CD14-positive monocyte (primary cell): ENCODE data around the gene CABLES2. TPM values are rescaled to one million over a fixed set of nuclear protein-coding genes. Genes with fewer than 3 reads are reported as not detected.

Source experiments
- DNase-seq, 3 donors: peaks; one replicate each; pipeline ENCODE4 v3.0.0-alpha.2; 2011 to 2022
- H2AFZ ChIP-seq: 2 replicates; pipeline ENCODE4 v1.6.0; 2012; ENCODE audit warnings: mild to moderate bottlenecking, low read depth, low read length, inconsistent platforms; ENCODE audit not compliant: insufficient read depth, poor library complexity, severe bottlenecking
- H3K27ac ChIP-seq, 2 donors: 1 replicate in 1 of 2; 2 replicates in 1 of 2; pipeline ENCODE4 v1.5.1; 2012 to 2013; ENCODE audit warnings: low read length in 2 of 2, control low read depth in 1 of 2, inconsistent platforms in 1 of 2, low read depth in 1 of 2, mild to moderate bottlenecking in 1 of 2
- H3K27me3 ChIP-seq, 2 donors: one replicate each; pipeline versions ENCODE4 v1.6.0 to v1.6.1; 2011 to 2013; ENCODE audit warnings: low read length in 2 of 2; ENCODE audit not compliant: control insufficient read depth in 2 of 2, insufficient read depth in 2 of 2
- H3K36me3 ChIP-seq, 2 donors: replicated peaks in 1 of 2; 1 replicate in 1 of 2; 2 replicates in 1 of 2; pipeline versions ENCODE4 v1.5.1 to v1.6.1; 2012 to 2013; ENCODE audit warnings: low read length in 2 of 2, control low read depth in 1 of 2, inconsistent platforms in 1 of 2, mild to moderate bottlenecking in 1 of 2; ENCODE audit not compliant: insufficient read depth in 2 of 2, control insufficient read depth in 1 of 2
- H3K4me1 ChIP-seq, 2 donors: 1 replicate in 1 of 2; 2 replicates in 1 of 2; pipeline versions ENCODE4 v1.5.1 to v1.6.1; 2012 to 2013; ENCODE audit warnings: low read length in 2 of 2, control low read depth in 1 of 2, inconsistent platforms in 1 of 2, mild to moderate bottlenecking in 1 of 2, moderate library complexity in 1 of 2; ENCODE audit not compliant: insufficient read depth in 2 of 2, control insufficient read depth in 1 of 2
- H3K4me2 ChIP-seq: replicated peaks from 2 replicates; pipeline ENCODE3; 2012; ENCODE audit warnings: low read length, moderate library complexity, mild to moderate bottlenecking; ENCODE audit not compliant: poor library complexity, severe bottlenecking; ENCODE audit errors: extremely low read depth
- H3K4me3 ChIP-seq, 3 experiments: fragments of 200-600 bp in 1 of 3; sonication (generic) in 1 of 3; replicated peaks in 1 of 3; 1 replicate in 2 of 3; 2 replicates in 1 of 3; pipeline ENCODE4 v1.5.1; 2011 to 2013; ENCODE audit warnings: low read length in 3 of 3, mild to moderate bottlenecking in 3 of 3, control low read depth in 2 of 3, low read depth in 2 of 3, inconsistent platforms in 1 of 3, moderate library complexity in 1 of 3
- H3K79me2 ChIP-seq: 2 replicates; pipeline ENCODE4 v1.6.0; 2012; ENCODE audit warnings: mild to moderate bottlenecking, control low read depth, inconsistent platforms, low read length, moderate library complexity; ENCODE audit not compliant: insufficient read depth
- H3K9ac ChIP-seq: 2 replicates; pipeline ENCODE4 v1.6.0; 2017; ENCODE audit warnings: low read length, mild to moderate bottlenecking; ENCODE audit not compliant: insufficient read depth, poor library complexity, severe bottlenecking
- H3K9me3 ChIP-seq, 2 donors: replicated peaks in 1 of 2; 1 replicate in 1 of 2; 2 replicates in 1 of 2; pipeline versions ENCODE4 v1.5.1 to v1.6.1; 2012 to 2013; ENCODE audit warnings: low read length in 2 of 2, control low read depth in 1 of 2; ENCODE audit not compliant: control insufficient read depth in 1 of 2, insufficient read depth in 1 of 2
- H4K20me1 ChIP-seq: 2 replicates; pipeline ENCODE4 v1.6.0; 2012; ENCODE audit warnings: mild to moderate bottlenecking, low read length, control low read depth, moderate library complexity; ENCODE audit not compliant: insufficient read depth
- H3K27ac Mint-ChIP-seq, 7 donors: one replicate each; pipeline ENCODE4 v1.8.0; 2020; ENCODE audit warnings: mild to moderate bottlenecking in 7 of 7, mixed read lengths in 7 of 7, moderate library complexity in 6 of 7, inconsistent platforms in 2 of 7
- H3K27me3 Mint-ChIP-seq, 3 donors: one replicate each; pipeline ENCODE4 v1.8.0; 2021 to 2022; ENCODE audit warnings: low read depth in 3 of 3, mild to moderate bottlenecking in 3 of 3, mixed read lengths in 3 of 3, moderate library complexity in 3 of 3, inconsistent platforms in 1 of 3
- H3K36me3 Mint-ChIP-seq, 2 donors: one replicate each; pipeline ENCODE4 v1.8.0; 2020; ENCODE audit warnings: mixed read lengths in 2 of 2, inconsistent platforms in 1 of 2, mild to moderate bottlenecking in 1 of 2
- H3K4me1 Mint-ChIP-seq: one replicate; pipeline ENCODE4 v1.8.0; 2020; ENCODE audit warnings: mild to moderate bottlenecking, mixed read lengths
- H3K4me3 Mint-ChIP-seq, 2 donors: one replicate each; pipeline ENCODE4 v1.8.0; 2020; ENCODE audit warnings: mild to moderate bottlenecking in 2 of 2, mixed read lengths in 2 of 2, moderate library complexity in 1 of 2
- H3K9me3 Mint-ChIP-seq, 7 donors: one replicate each; pipeline ENCODE4 v1.8.0; 2020 to 2022; ENCODE audit warnings: mixed read lengths in 7 of 7, mild to moderate bottlenecking in 6 of 7, moderate library complexity in 6 of 7, inconsistent platforms in 2 of 7
- WGBS: methylation state at CpG from one replicate; pipeline ENCODE4 v1.1.5; 2013; ENCODE audit warnings: missing lambda C conversion rate; ENCODE audit not compliant: insufficient coverage; 5-methylcytosine and 5-hydroxymethylcytosine counted together
- intact Hi-C, 2 donors: fragments of 100-400 bp; cut with micrococcal nuclease; formaldehyde crosslinking; loops; one replicate each; pipeline versions ENCODE4 v1.15.0 to v1.15.1; 2023
- polyA plus RNA-seq, 3 donors: library from polyadenylated mRNA; depleted of rRNA in 1 of 3; unstranded in 2 of 3; stranded (reverse) in 1 of 3; fragments of 300-500 nt in 2 of 3; fragments of >200 nt in 1 of 3; fragmentation: Illumina TruSeq in 2 of 3; gene quantifications; 1 replicate in 2 of 3; 2 replicates in 1 of 3; pipeline ENCODE4 v1.2.3, GENCODE V29; 2012 to 2021
- TF ChIP-seq, protein P1 (sequence below): fragments of 200-600 bp; IDR thresholded peaks from one replicate; pipeline ENCODE4 v1.8.0; 2022; ENCODE audit warnings: antibody characterized with exemption, mild to moderate bottlenecking

Gene CABLES2
- polyA plus RNA-seq, 3 donors = 0.60 to 4.0 (median 0.61) TPM

DNA sequence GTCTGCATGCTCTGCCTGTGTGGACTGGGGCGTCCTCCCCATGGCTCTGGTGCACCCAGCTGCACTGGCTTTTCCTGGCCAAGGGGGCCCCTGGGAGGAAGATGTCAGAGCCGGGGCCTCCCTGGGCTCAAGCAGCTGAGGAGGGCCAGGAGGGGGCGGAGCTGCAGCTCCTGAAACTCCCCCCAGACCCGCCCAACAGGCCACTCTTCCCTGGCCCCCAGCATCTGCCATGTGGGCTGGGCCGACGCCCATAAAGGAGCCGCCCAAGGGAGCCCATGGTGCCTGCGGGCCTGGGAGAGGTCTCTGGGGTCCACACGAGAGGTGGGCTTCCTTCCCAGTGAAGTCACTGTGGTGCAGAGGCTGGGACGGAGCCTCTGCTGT lies 16.2 kb upstream of the CABLES2 start:
- Histone ChIP-seq H3K79me2 (no peaks in the 10 kb centered on the region), H2AFZ (no peak overlapping the region), H4K20me1 (no peaks in the 10 kb centered on the region), H3K9me3 (peaks cover 0 to 5% of the 10 kb centered on the region in 2 donors), H3K4me3 (no peak overlapping the region), H3K27ac (no peak overlapping the region), H3K4me2 (no peak overlapping the region), H3K27me3 (no peaks in the 10 kb centered on the region), H3K9ac (no peak overlapping the region), H3K4me1 (no peaks in the 10 kb centered on the region), H3K36me3 (no peaks in the 10 kb centered on the region)
- TF ChIP-seq, protein P1, sequence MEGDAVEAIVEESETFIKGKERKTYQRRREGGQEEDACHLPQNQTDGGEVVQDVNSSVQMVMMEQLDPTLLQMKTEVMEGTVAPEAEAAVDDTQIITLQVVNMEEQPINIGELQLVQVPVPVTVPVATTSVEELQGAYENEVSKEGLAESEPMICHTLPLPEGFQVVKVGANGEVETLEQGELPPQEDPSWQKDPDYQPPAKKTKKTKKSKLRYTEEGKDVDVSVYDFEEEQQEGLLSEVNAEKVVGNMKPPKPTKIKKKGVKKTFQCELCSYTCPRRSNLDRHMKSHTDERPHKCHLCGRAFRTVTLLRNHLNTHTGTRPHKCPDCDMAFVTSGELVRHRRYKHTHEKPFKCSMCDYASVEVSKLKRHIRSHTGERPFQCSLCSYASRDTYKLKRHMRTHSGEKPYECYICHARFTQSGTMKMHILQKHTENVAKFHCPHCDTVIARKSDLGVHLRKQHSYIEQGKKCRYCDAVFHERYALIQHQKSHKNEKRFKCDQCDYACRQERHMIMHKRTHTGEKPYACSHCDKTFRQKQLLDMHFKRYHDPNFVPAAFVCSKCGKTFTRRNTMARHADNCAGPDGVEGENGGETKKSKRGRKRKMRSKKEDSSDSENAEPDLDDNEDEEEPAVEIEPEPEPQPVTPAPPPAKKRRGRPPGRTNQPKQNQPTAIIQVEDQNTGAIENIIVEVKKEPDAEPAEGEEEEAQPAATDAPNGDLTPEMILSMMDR = no peak
- 56% methylated on average over 10 of the region's 10 CpGs for WGBS
- Mint-ChIP-seq H3K36me3 (no peaks in the 10 kb centered on the region), H3K9me3 (peaks cover 0 to 5% (median 0%) of the 10 kb centered on the region in 7 donors), H3K27ac (no peak overlapping the region), H3K4me1 (no peaks in the 10 kb centered on the region), H3K27me3 (peaks cover 2 to 11% (median 4%) of the 10 kb centered on the region in 3 donors), H3K4me3 (no peak overlapping the region)
- intact Hi-C loops = no loop called here
- no peak for DNase-seq

DNA sequence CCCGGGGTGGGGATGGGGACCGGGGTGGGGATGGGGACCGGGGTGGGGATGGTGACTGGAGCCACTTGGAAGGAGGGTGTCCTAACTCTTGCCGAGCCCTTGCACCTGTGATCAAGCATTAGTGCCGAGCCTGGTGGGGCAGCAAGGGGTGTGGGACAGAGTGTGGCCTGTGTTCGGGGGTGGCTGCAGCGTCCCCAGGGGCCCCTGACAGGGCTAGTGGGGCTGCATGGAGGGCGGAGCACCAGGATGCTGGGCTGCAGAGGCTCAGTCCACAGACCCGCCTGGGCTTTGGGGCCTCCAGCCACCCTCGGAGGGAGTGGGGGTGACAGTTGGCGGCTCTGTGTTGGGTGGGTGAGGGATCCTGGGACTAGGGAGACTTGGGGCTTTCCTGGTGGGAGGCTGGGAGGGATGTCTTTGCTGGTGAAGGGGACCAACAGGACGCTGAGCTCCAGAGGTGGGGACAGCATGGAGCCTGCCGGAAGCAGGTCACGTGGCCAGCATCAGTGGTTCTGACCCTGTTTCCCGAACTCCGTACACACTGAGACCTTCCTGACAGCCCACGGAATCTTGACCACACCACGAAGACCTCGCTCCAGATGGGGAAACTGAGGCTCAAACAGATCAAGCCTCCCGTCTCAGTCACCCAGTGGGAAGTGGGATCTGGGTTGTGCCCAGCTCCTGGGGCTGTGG lies 15.7 kb upstream of the CABLES2 start:
- no peak overlapping the region for H3K27ac Mint-ChIP-seq
- 91% methylated on average over 17 of the region's 20 CpGs for WGBS
- Histone ChIP-seq H2AFZ (no peak overlapping the region), H3K79me2 (no peaks in the 10 kb centered on the region), H4K20me1 (no peaks in the 10 kb centered on the region), H3K9me3 (peaks cover 0 to 5% of the 10 kb centered on the region in 2 donors), H3K4me2 (no peak overlapping the region), H3K4me3 (no peak overlapping the region), H3K9ac (no peak overlapping the region), H3K27ac (no peak overlapping the region), H3K4me1 (no peaks in the 10 kb centered on the region), H3K36me3 (no peaks in the 10 kb centered on the region), H3K27me3 (no peaks in the 10 kb centered on the region)
- no peaks in the 10 kb centered on the region for H3K36me3 Mint-ChIP-seq
- H3K4me1 Mint-ChIP-seq = no peaks in the 10 kb centered on the region
- TF ChIP-seq, protein P1 = no peak
- DNase-seq = no peak
- peaks cover 2 to 11% (median 4%) of the 10 kb centered on the region in 3 donors for H3K27me3 Mint-ChIP-seq
- intact Hi-C loops = no loop called here
- H3K9me3 Mint-ChIP-seq = peaks cover 0 to 5% (median 0%) of the 10 kb centered on the region in 7 donors
- H3K4me3 Mint-ChIP-seq = no peak overlapping the region
